Measurements from ENCODE around the gene PYGB.
"Not testable (repeated sequence)": the region's sequence is repeated elsewhere in the genome, so short reads cannot be mapped to it uniquely, and the experiment has no call there.

The PYGB gene

GRCh38 chr20:25257130-25257529 lies 9.2 kb downstream of the PYGB start:
- no peak for DNase-seq
- peaks cover 54% of the 10 kb centered on the region for H3K36me3 ChIP-seq (replicated peaks)

GRCh38 chr20:25257756-25258475 lies 10.0 kb downstream of the PYGB start:
- no peak for TF ChIP-seq CTCF (IDR thresholded peaks at IDR 0.05; ENCODE audit: low read depth, low read length, missing control alignments)
- DNase-seq: no peak
- Histone ChIP-seq H3K4me3 (ENCODE audit: low read depth, low read length) (no peak overlapping the region), H3K27ac (no peak overlapping the region), H3K36me3 (replicated peaks) (peaks cover 49% of the 10 kb centered on the region), H3K27me3 (replicated peaks) (no peaks in the 10 kb centered on the region)
- in situ Hi-C loops (cut with HindIII; ENCODE audit: low pct_ligation_motif_present, low sequenced_read_pairs): no loop called here

More at GRCh38 chr20:25257130-25257529, 9.2 kb downstream of the PYGB start:
- Histone ChIP-seq H3K4me3 (ENCODE audit: low read depth, low read length) (no peak overlapping the region), H3K27ac (no peak overlapping the region), H3K27me3 (replicated peaks) (no peaks in the 10 kb centered on the region)
- in situ Hi-C loops (cut with HindIII; ENCODE audit: low pct_ligation_motif_present, low sequenced_read_pairs): no loop called here
- no peak for TF ChIP-seq CTCF (IDR thresholded peaks at IDR 0.05; ENCODE audit: low read depth, low read length, missing control alignments)

- Histone ChIP-seq H3K27me3 (replicated peaks) (no peaks in the 10 kb centered on the region), H3K4me3 (ENCODE audit: low read depth, low read length) (no peak overlapping the region), H3K27ac (no peak overlapping the region), H3K36me3 (replicated peaks) (peaks cover 49% of the 10 kb centered on the region)
- no peak for DNase-seq
- TF ChIP-seq CTCF (IDR thresholded peaks at IDR 0.05; ENCODE audit: low read depth, low read length, missing control alignments): no peak
- in situ Hi-C loops (cut with HindIII; ENCODE audit: low pct_ligation_motif_present, low sequenced_read_pairs): no loop called here
Observed at GRCh38 chr20:25258476-25258805, 10.6 kb downstream of the PYGB start.

- Histone ChIP-seq H3K27ac (no peak overlapping the region), H3K27me3 (replicated peaks) (no peaks in the 10 kb centered on the region), H3K36me3 (replicated peaks) (peaks cover 49% of the 10 kb centered on the region), H3K4me3 (ENCODE audit: low read depth, low read length) (no peak overlapping the region)
- no peak for TF ChIP-seq CTCF (IDR thresholded peaks at IDR 0.05; ENCODE audit: low read depth, low read length, missing control alignments)
- DNase-seq: no peak
- in situ Hi-C loops (cut with HindIII; ENCODE audit: low pct_ligation_motif_present, low sequenced_read_pairs): no loop called here
Observed at GRCh38 chr20:25258828-25259227, 10.9 kb downstream of the PYGB start.

GRCh38 chr20:25259358-25259757 lies 11.5 kb downstream of the PYGB start:
- no peak overlapping the region for H3K27ac ChIP-seq
- no peak for TF ChIP-seq CTCF (IDR thresholded peaks at IDR 0.05; ENCODE audit: low read depth, low read length, missing control alignments)
- H3K4me3 ChIP-seq (ENCODE audit: low read depth, low read length): no peak overlapping the region
- peaks cover 48% of the 10 kb centered on the region for H3K36me3 ChIP-seq (replicated peaks)
- in situ Hi-C loops (cut with HindIII; ENCODE audit: low pct_ligation_motif_present, low sequenced_read_pairs): no loop called here
- no peaks in the 10 kb centered on the region for H3K27me3 ChIP-seq (replicated peaks)
- no peak for DNase-seq

GRCh38 chr20:25259788-25260254 lies 11.9 kb downstream of the PYGB start:
- Histone ChIP-seq H3K4me3 (ENCODE audit: low read depth, low read length) (no peak overlapping the region), H3K27me3 (replicated peaks) (no peaks in the 10 kb centered on the region), H3K27ac (no peak overlapping the region), H3K36me3 (replicated peaks) (peaks cover 43% of the 10 kb centered on the region)
- TF ChIP-seq CTCF (IDR thresholded peaks at IDR 0.05; ENCODE audit: low read depth, low read length, missing control alignments): no peak
- no peak for DNase-seq
- in situ Hi-C loops (cut with HindIII; ENCODE audit: low pct_ligation_motif_present, low sequenced_read_pairs): no loop called here

GRCh38 chr20:25260770-25261437 lies 13.0 kb downstream of the PYGB start:
- in situ Hi-C loops (cut with HindIII; ENCODE audit: low pct_ligation_motif_present, low sequenced_read_pairs); H3K27ac ChIP-seq; DNase-seq; H3K4me3 ChIP-seq (ENCODE audit: low read depth, low read length); H3K27me3 ChIP-seq (replicated peaks): not testable (repeated sequence)
- H3K36me3 ChIP-seq (replicated peaks): peaks cover 37% of the 10 kb centered on the region

All from brain microvascular endothelial cell (primary cell).